Measurements from ENCODE around the gene IGLL5.

DNA sequence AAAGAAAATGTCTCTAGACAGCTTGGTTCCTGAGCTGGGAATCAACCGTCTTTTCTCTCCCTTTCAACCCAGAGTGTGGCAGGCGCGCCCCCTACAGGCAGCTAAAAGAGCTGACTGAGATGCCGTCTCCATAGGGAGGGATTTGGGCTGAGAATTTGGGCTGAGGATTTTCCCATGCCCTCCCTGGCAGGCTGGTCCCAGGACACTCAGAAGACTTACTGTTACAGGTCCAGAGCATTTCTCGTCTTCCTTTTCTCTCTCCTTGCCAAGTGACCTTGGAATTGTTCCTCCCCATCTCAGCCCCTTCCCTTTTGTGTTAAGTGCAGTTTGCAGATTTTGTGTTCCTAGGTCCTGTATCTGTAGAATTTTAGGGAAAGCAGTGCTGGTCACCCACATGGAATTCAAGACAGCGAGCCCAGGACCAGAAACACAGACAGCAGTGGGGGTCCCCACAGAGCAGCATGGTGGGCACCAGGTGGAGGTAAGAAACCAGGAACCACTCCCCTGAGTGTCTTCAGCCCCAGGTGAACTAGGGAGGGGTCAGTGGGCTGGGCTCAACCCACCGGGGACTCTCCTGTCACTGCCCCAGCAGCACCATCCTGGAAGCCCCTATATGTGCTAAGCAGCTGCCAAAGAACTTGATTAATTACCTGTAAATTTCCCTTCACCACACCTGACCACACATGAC is 9.9 kb upstream of the IGLL5 start:
- TF ChIP-seq EZH2 (IDR thresholded peaks at IDR 0.05; ENCODE audit: insufficient read depth, low read length) (no peak), CTCF (IDR thresholded peaks at IDR 0.05; ENCODE audit: insufficient read depth, low read depth, low read length) (peak; percentile 55)
